Mammary epithelial cell (primary cell): ENCODE measurements around the gene HYAL2.

Source experiments
- EZH2 ChIP-seq: IDR thresholded peaks from 2 replicates; pipeline ENCODE4 v1.6.1; 2012; ENCODE audit warnings: low read length, inconsistent platforms, borderline replicate concordance
- TF ChIP-seq, protein P1 (sequence below), 2 donors: IDR thresholded peaks in 1 of 2; conservative IDR thresholded peaks in 1 of 2; 2 replicates each; pipeline ENCODE4 v1.5.1; 2011 to 2012; ENCODE audit warnings: inconsistent platforms in 2 of 2, low read length in 2 of 2, mild to moderate bottlenecking in 2 of 2, control low read depth in 1 of 2, low read depth in 1 of 2; ENCODE audit not compliant: insufficient read depth in 1 of 2; ENCODE audit errors: extremely low read depth in 1 of 2

DNA sequence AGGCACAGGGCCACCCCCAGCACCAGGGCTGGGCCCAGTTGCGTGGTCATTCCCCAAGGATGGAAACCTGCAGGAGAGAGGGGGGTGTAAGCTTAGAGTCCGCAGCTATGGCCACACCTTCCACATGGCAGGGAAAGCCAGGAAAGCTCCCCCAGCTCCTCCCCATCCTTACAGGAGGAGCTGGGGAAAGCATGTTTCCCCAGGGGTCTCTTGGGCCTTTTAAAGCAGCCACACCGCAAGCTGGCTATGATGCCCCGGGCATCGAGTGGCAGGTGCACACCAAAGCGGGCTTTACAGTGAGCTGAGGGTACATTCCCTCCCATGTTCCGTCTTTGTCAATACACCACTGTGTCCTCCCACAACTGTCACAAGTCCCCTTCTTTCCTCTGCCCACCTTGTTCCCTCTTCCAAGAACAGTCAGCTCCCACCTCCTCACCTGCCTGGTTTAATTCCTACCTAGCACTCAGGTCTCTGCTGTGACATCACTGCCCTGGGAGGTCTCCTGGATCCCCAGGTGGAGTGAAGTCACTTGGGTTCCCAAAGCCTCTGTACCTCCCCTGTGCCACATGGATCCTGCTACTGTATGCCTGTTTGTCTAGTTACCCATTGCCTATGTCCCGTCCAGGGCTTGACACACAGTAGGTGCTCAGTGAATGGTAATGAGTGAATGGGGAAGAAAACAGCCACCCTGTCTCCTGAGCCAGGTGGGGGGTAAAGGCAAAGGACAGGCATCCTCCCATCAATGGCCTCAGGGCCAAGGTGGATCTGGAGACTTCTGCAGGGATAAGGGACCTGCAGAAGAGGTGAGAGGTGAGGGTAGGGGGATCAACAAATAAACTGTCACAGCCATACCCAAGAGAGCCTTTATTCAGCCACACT lies 26.8 kb downstream of the HYAL2 start:
- TF ChIP-seq, protein P1, sequence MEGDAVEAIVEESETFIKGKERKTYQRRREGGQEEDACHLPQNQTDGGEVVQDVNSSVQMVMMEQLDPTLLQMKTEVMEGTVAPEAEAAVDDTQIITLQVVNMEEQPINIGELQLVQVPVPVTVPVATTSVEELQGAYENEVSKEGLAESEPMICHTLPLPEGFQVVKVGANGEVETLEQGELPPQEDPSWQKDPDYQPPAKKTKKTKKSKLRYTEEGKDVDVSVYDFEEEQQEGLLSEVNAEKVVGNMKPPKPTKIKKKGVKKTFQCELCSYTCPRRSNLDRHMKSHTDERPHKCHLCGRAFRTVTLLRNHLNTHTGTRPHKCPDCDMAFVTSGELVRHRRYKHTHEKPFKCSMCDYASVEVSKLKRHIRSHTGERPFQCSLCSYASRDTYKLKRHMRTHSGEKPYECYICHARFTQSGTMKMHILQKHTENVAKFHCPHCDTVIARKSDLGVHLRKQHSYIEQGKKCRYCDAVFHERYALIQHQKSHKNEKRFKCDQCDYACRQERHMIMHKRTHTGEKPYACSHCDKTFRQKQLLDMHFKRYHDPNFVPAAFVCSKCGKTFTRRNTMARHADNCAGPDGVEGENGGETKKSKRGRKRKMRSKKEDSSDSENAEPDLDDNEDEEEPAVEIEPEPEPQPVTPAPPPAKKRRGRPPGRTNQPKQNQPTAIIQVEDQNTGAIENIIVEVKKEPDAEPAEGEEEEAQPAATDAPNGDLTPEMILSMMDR (conservative IDR thresholded peaks at IDR 0.05 in 1 of 2, IDR thresholded peaks at IDR 0.05 in 1 of 2; ENCODE audit: extremely low read depth in 1 of 2, insufficient read depth in 1 of 2, low read depth in 1 of 2, low read length in 2 of 2), result no peak
- TF ChIP-seq EZH2, result no peak
